ENCODE results near the gene SSR1. TPM values are rescaled to one million over a fixed set of nuclear protein-coding genes. Genes with fewer than 3 reads are reported as not detected.
"Not testable (repeated sequence)": the region's sequence is repeated elsewhere in the genome, so short reads cannot be mapped to it uniquely, and the experiment has no call there.

The SSR1 gene
- total RNA-seq, 1 experiment from 2014 or later = 318 TPM

- H3K27ac Mint-ChIP-seq (ENCODE audit: low read depth, unreplicated experiment) = peak overlapping the region; percentile 41
- no peaks in the 10 kb centered on the region for H3K9me3 Mint-ChIP-seq (ENCODE audit: unreplicated experiment)
- no peak for DNase-seq (ENCODE audit: unreplicated experiment)
- no peak overlapping the region for H3K4me3 Mint-ChIP-seq (ENCODE audit: unreplicated experiment)
- H3K27me3 Mint-ChIP-seq (ENCODE audit: insufficient read depth, unreplicated experiment) = no peaks in the 10 kb centered on the region
- CTCF ChIA-PET = interaction anchor here (2.3 kb wide), 1 partner anchor 8 kb away, joined by 11 read pairs; no protein-coding TSS in a partner anchor
- POLR2A ChIA-PET = interaction anchor here (0.6 to 1.4 kb wide), 6 partner anchors 8 to 430 kb away, joined by 4 to 5 read pairs (median 4); partner anchors contain the start of genes CAGE1, RIOK1 and SNRNP48
- intact Hi-C loops (cut with micrococcal nuclease) = loop anchor here (5.0 kb wide), 1 partner anchor 591 kb away; no protein-coding TSS in a partner anchor
- no peaks in the 10 kb centered on the region for H3K36me3 Mint-ChIP-seq (ENCODE audit: insufficient read depth, unreplicated experiment)
- BruUV-seq (replicated peaks) = no TSS peak
- peaks cover 21% of the 10 kb centered on the region for H3K4me1 Mint-ChIP-seq (ENCODE audit: insufficient read depth, unreplicated experiment)
- TF ChIP-seq CTCF (IDR thresholded peaks at IDR 0.05; ENCODE audit: unreplicated experiment) = no peak
Measured at GRCh38 chr6:7268362-7268761, 44.6 kb downstream of the SSR1 start.

GRCh38 chr6:7267466-7268091, 45.4 kb downstream of the SSR1 start:
- BruUV-seq (replicated peaks) = no TSS peak
- no peak for TF ChIP-seq CTCF (IDR thresholded peaks at IDR 0.05; ENCODE audit: unreplicated experiment)
- Mint-ChIP-seq H3K27me3 (ENCODE audit: insufficient read depth, unreplicated experiment) (no peaks in the 10 kb centered on the region), H3K36me3 (ENCODE audit: insufficient read depth, unreplicated experiment) (no peaks in the 10 kb centered on the region), H3K9me3 (ENCODE audit: unreplicated experiment) (no peaks in the 10 kb centered on the region), H3K4me3 (ENCODE audit: unreplicated experiment) (peak overlapping the region; percentile 60), H3K27ac (ENCODE audit: low read depth, unreplicated experiment) (peak overlapping the region; percentile 41), H3K4me1 (ENCODE audit: insufficient read depth, unreplicated experiment) (peaks cover 21% of the 10 kb centered on the region)
- ChIA-PET CTCF (interaction anchor here (2.3 kb wide), 1 partner anchor 8 kb away, joined by 11 read pairs; no protein-coding TSS in a partner anchor), POLR2A (interaction anchor here (0.6 to 1.4 kb wide), 11 partner anchors 8 to 431 kb away, joined by 3 to 5 read pairs (median 4); partner anchors contain the start of genes CAGE1, RIOK1 and SNRNP48)
- intact Hi-C loops (cut with micrococcal nuclease) = loop anchor here (5.0 kb wide), 1 partner anchor 590 kb away; no protein-coding TSS in a partner anchor
- peak; percentile 99 for DNase-seq (ENCODE audit: unreplicated experiment)

GRCh38 chr6:7267071-7267465, 45.9 kb downstream of the SSR1 start:
- POLR2A ChIA-PET = interaction anchor here (0.8 to 1.4 kb wide), 5 partner anchors 9 to 349 kb away, joined by 3 to 5 read pairs (median 3); partner anchors contain the start of genes CAGE1 and RIOK1
- intact Hi-C loops (cut with micrococcal nuclease) = loop anchor here (5.0 kb wide), 1 partner anchor 590 kb away; no protein-coding TSS in a partner anchor
- Mint-ChIP-seq H3K9me3 (ENCODE audit: unreplicated experiment) (no peaks in the 10 kb centered on the region), H3K27me3 (ENCODE audit: insufficient read depth, unreplicated experiment) (no peaks in the 10 kb centered on the region), H3K36me3 (ENCODE audit: insufficient read depth, unreplicated experiment) (no peaks in the 10 kb centered on the region), H3K4me3 (ENCODE audit: unreplicated experiment) (no peak overlapping the region), H3K27ac (ENCODE audit: low read depth, unreplicated experiment) (peak overlapping the region; percentile 41), H3K4me1 (ENCODE audit: insufficient read depth, unreplicated experiment) (peaks cover 25% of the 10 kb centered on the region)
- no TSS peak for BruUV-seq (replicated peaks)
- TF ChIP-seq CTCF (IDR thresholded peaks at IDR 0.05; ENCODE audit: unreplicated experiment) = no peak
- CTCF ChIA-PET = interaction anchor here (2.3 kb wide), 1 partner anchor 9 kb away, joined by 11 read pairs; no protein-coding TSS in a partner anchor
- DNase-seq (ENCODE audit: unreplicated experiment) = no peak

GRCh38 chr6:7265385-7265726, 47.6 kb downstream of the SSR1 start:
- H3K9me3 Mint-ChIP-seq (ENCODE audit: unreplicated experiment); H3K27me3 Mint-ChIP-seq (ENCODE audit: insufficient read depth, unreplicated experiment); BruUV-seq (replicated peaks); H3K4me3 Mint-ChIP-seq (ENCODE audit: unreplicated experiment); H3K36me3 Mint-ChIP-seq (ENCODE audit: insufficient read depth, unreplicated experiment); POLR2A ChIA-PET; H3K27ac Mint-ChIP-seq (ENCODE audit: low read depth, unreplicated experiment); DNase-seq (ENCODE audit: unreplicated experiment): not testable (repeated sequence)
- intact Hi-C loops (cut with micrococcal nuclease) = loop anchor here (5.0 kb wide), 1 partner anchor 588 kb away; no protein-coding TSS in a partner anchor
- peaks cover 27% of the 10 kb centered on the region for H3K4me1 Mint-ChIP-seq (ENCODE audit: insufficient read depth, unreplicated experiment)
- CTCF ChIA-PET = interaction anchor here (1.2 kb wide), 1 partner anchor 18 kb away, joined by 3 read pairs; no protein-coding TSS in a partner anchor

Measured in MCF 10A (cell line).